ENCODE data around the gene ADARB2.

The ADARB2 gene

DNA sequence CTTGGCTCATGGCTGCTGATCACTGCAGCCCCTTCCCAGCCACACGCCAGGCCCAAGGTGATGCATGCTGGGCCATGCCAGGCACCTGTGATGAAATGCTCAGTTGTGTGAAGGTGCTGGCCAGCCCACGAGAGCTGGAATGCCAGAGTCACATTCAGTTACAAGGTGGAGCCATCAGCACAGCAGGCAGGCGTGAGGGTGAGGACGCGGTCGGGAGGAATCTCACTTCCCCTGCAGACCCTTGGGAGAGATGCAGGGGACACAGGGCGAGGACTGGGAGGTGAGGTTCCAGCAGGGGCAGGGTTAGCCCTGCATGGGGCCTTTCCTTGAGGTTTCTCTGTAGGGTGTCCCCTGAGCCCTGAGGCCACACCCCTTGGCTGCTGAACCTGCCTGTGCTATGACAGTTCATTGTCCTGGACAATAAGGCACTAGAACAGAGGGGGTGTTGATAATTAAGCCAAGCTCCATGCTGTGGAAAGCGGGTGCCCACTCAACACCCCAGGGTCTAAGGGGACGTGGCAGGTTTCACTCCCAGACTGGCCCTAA is 82.4 kb downstream of the ADARB2 start:
- Mint-ChIP-seq H3K27me3 (peaks cover 34% of the 10 kb centered on the region), H3K4me3 (no peak overlapping the region), H3K36me3 (ENCODE audit: low read depth) (no peaks in the 10 kb centered on the region), H3K4me1 (ENCODE audit: low read depth) (no peaks in the 10 kb centered on the region), H3K27ac (no peak overlapping the region), H3K9me3 (no peaks in the 10 kb centered on the region)

DNA sequence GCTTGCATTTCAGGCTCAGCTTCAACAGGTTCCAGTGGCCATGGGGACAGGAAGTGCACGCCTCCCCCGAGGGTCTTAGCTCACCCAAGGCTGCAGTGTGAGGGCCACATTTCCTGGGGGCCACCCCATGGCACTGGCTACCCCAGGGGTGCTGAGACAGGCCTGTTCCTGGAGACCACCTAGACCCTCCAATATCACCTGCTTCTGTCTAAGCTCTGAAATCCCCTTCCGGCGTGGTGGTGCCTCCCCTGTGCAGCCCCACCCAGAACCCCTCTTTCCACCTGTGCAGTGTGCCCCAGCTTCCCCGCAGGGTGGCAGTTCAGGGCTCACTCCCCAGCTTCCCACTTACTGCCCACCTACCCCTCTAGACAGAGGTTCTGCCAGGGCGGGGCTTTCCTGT is 83.1 kb downstream of the ADARB2 start:
- Mint-ChIP-seq H3K36me3 (ENCODE audit: low read depth) (no peaks in the 10 kb centered on the region), H3K27ac (no peak overlapping the region), H3K27me3 (peaks cover 37% of the 10 kb centered on the region), H3K9me3 (no peaks in the 10 kb centered on the region), H3K4me3 (no peak overlapping the region), H3K4me1 (ENCODE audit: low read depth) (no peaks in the 10 kb centered on the region)

DNA sequence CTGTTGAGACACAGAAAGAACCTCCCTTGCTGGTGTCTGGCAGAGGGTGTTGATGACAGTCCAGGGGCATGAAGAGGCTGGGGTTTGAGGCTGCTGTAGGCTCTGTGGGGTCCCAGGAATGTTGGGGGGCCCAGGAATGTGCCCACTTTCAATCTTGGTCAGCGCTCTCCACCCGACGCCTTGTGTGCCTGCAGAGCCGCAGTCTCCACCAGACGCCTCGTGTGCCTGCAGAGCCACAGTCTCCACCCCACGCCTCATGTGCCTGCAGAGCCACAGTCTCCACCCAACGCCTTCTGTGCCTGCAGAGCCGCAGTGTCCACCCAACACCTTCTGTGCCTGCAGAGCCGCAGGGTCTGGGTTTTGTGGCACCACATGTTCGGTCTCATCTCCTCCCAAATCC is 84.0 kb downstream of the ADARB2 start:
- Mint-ChIP-seq H3K27me3 (peaks cover 38% of the 10 kb centered on the region), H3K27ac (no peak overlapping the region), H3K4me3 (no peak overlapping the region), H3K36me3 (ENCODE audit: low read depth) (no peaks in the 10 kb centered on the region), H3K9me3 (no peaks in the 10 kb centered on the region), H3K4me1 (ENCODE audit: low read depth) (no peaks in the 10 kb centered on the region)

DNA sequence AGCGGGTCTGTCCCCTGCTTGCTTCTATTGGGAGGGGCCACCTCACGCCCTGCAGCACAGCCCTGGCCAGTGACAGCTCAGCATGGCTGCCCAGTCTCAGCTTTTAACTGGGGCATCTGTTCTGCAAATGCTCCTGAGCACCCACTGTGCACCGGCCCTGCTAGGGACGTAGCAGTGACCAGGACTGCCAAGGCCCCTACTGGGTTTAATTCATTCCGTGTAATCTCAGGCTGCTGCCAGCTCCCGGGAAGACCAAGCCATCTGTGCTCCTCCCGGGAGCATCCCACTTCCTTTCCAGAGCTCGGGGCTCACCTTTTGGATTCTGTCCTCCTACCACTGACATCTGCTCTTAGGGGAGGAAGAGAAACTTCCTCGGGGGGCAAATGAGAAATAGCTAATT is 85.2 kb downstream of the ADARB2 start:
- H3K4me1 Mint-ChIP-seq (ENCODE audit: low read depth): no peaks in the 10 kb centered on the region
- no peaks in the 10 kb centered on the region for H3K36me3 Mint-ChIP-seq (ENCODE audit: low read depth)
- peaks cover 32% of the 10 kb centered on the region for H3K27me3 Mint-ChIP-seq
- no peak overlapping the region for H3K27ac Mint-ChIP-seq
- no peaks in the 10 kb centered on the region for H3K9me3 Mint-ChIP-seq
- no peak overlapping the region for H3K4me3 Mint-ChIP-seq

DNA sequence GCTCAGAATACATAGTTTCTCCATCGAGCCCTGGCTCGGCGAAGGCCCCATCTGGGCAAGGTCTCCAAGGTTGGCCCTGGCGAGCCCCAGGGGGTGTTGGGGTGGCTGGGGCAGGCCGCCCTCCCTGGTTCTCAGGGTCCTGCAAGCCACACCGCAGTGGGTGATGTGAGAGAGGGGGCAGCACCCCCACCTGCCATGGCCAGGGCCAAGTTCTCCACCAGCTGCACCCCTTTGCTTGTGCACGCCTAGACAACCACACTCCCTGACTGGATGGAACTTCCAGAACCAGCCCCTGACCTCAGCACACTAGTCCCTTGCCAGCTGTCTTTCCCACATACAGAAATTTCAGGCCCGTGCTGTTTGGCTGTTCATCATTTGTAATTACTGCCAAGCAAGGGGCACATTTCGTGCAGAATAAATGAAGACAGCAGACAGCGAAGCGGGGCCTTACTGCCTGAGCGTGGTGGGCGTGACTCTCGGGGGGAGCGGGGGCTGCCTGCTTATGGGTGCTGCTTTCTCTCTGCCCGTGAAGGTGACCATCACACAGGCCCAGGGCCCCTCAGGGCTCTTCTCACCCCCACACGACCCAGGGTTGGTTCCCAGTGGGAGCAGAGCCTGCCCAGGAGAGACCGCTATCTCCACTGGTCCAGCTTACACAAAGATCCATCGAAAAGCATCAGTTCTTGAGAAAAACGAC is 85.9 kb downstream of the ADARB2 start:
- Mint-ChIP-seq H3K9me3 (no peaks in the 10 kb centered on the region), H3K36me3 (ENCODE audit: low read depth) (no peaks in the 10 kb centered on the region), H3K4me3 (no peak overlapping the region), H3K27me3 (peaks cover 30% of the 10 kb centered on the region), H3K27ac (no peak overlapping the region), H3K4me1 (ENCODE audit: low read depth) (no peaks in the 10 kb centered on the region)

DNA sequence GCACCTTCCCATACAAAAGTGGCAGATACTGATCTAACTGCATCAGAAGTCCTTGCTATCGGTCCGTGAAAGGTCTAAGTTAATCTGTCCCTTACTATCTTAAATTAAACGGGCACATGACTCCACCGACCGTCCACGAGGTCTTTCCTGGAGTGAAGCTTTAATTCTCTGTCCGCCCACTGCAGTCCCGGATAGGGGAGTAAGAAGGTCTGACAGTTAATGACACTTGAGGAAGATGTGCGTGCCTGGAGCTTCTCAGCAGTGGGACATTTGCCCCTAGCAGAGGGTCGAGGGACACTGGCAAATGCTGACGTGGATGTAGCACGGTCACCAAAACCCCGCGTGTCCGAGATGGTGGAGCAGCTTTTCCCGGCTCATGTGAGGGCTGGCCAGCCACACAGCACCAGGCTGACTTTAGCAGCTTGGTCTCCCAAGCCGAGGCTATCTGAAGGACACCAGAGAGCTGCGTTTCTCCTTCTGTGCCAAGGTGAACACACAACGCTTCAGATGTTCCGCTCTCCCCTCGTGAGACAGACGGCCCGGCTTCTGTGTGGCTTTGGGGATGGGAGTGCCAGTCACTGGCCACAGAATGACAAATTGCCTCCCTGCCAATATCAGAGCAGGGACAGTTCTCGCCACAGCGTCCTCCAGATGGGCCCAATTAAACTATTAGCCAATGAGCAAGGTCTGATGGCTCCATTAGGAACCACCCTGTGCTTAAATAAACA is 86.6 kb downstream of the ADARB2 start:
- no peaks in the 10 kb centered on the region for H3K4me1 Mint-ChIP-seq (ENCODE audit: low read depth)
- H3K9me3 Mint-ChIP-seq: no peaks in the 10 kb centered on the region
- no peak overlapping the region for H3K4me3 Mint-ChIP-seq
- H3K27ac Mint-ChIP-seq: no peak overlapping the region
- no peaks in the 10 kb centered on the region for H3K36me3 Mint-ChIP-seq (ENCODE audit: low read depth)
- peaks cover 27% of the 10 kb centered on the region for H3K27me3 Mint-ChIP-seq

DNA sequence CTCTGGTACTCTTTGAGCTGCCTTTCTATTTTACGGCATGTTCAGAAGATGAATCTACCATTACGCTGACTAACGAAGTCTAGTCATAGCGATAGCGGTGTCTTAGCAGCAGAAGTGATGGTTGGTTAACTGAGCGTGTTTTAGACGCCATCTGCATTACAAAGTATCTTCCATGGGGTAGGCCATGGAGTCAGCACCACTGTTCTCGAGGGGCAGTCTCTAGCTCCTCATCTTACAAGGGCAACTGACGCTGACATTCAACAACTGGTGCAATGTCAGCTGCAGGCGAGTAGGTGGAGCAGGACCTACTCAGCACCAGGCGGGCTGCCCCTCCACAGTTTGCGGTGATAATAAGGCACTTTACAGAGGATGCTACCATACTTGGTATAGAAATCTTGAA is 88.7 kb downstream of the ADARB2 start:
- no peak overlapping the region for H3K27ac Mint-ChIP-seq
- no peaks in the 10 kb centered on the region for H3K4me1 Mint-ChIP-seq (ENCODE audit: low read depth)
- H3K9me3 Mint-ChIP-seq: no peaks in the 10 kb centered on the region
- H3K27me3 Mint-ChIP-seq: peaks cover 37% of the 10 kb centered on the region
- H3K4me3 Mint-ChIP-seq: no peak overlapping the region
- H3K36me3 Mint-ChIP-seq (ENCODE audit: low read depth): no peaks in the 10 kb centered on the region

DNA sequence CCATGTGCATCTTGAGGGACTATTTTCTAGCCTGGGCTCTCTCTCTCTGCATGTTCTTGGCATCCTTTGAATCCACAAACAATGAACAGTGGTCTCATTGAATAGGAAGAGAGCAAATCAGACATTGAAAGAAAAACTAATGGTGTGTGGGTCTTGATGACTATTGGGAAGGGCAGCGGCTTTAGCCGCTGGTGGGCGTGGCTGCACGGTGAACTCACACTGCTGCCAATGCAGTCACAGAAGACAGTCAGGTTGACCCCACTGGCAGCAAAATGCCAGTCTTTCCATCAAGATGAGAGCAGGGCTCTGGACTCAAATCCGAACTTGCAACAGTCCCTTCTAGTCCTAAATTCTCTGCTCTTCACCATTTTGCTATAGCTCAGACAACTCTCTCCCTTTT is 91.0 kb downstream of the ADARB2 start:
- H3K27ac Mint-ChIP-seq: no peak overlapping the region
- H3K4me3 Mint-ChIP-seq: no peak overlapping the region
- H3K36me3 Mint-ChIP-seq (ENCODE audit: low read depth): no peaks in the 10 kb centered on the region
- peaks cover 11% of the 10 kb centered on the region for H3K4me1 Mint-ChIP-seq (ENCODE audit: low read depth)
- H3K9me3 Mint-ChIP-seq: no peaks in the 10 kb centered on the region
- H3K27me3 Mint-ChIP-seq: peaks cover 33% of the 10 kb centered on the region

DNA sequence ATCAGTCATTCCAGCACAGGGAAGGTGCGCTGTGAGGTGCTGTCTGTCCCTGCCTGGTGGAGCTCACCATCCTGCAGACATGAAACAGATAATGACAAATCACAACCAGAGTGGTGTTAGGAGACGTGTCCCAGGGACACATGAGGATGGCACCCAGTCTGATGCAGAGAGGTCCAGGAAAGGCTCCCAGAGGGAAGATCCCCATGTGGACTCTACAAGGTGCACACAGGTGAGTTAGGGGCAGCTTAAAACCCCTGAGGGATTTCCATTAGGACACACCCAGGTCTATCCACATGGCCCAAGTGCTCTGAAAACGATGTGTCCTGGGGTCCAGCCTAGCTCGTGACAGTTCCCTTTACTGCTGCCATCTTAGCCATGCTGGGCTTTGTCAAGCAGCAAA is 91.4 kb downstream of the ADARB2 start:
- Mint-ChIP-seq H3K4me3 (no peak overlapping the region), H3K27me3 (peaks cover 33% of the 10 kb centered on the region), H3K36me3 (ENCODE audit: low read depth) (no peaks in the 10 kb centered on the region), H3K27ac (no peak overlapping the region), H3K9me3 (no peaks in the 10 kb centered on the region), H3K4me1 (ENCODE audit: low read depth) (peaks cover 11% of the 10 kb centered on the region)

DNA sequence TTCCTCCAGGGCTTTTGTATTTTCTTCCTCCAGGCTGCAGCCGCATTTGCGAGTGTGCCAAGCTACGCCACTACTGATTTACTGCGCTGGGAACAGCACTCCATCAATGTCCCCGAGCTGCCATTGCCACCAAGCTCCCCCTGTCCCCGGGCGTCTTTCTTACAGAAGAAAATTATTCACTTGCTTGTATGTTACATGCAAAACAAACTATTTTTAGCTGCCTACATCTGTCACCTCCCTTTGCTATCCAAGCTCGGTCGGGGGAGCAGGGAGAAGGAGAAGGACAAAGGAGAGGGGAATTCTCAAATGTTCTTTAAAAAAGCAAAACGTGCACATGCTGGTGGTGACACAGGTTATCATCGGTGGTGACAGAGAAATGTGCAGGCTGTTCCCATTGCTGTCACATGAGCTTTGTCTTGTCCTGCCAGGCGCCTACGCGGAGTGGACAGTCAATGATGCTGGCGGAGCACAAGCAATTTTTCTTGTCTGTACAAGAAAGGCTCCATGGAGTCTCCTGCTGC is 93.1 kb downstream of the ADARB2 start:
- H3K36me3 Mint-ChIP-seq (ENCODE audit: low read depth): no peaks in the 10 kb centered on the region
- no peaks in the 10 kb centered on the region for H3K9me3 Mint-ChIP-seq
- H3K27me3 Mint-ChIP-seq: peaks cover 23% of the 10 kb centered on the region
- no peak overlapping the region for H3K27ac Mint-ChIP-seq
- H3K4me3 Mint-ChIP-seq: no peak overlapping the region
- H3K4me1 Mint-ChIP-seq (ENCODE audit: low read depth): peaks cover 11% of the 10 kb centered on the region

DNA sequence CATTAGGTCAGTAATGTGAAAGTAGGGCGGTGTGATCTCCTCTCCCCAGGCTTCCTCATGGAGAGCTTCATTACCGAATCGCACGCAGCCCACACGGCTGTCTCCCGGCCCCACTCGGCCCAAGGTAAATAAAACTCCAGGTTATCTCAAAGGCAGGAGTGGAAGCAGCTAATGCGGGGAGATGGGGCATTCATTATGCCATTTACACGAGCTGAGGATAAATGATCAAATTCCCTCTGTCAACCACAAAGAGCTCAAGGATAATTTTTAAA is 93.5 kb downstream of the ADARB2 start:
- Mint-ChIP-seq H3K27ac (no peak overlapping the region), H3K4me1 (ENCODE audit: low read depth) (peaks cover 11% of the 10 kb centered on the region), H3K9me3 (no peaks in the 10 kb centered on the region), H3K27me3 (peaks cover 21% of the 10 kb centered on the region), H3K4me3 (no peak overlapping the region), H3K36me3 (ENCODE audit: low read depth) (no peaks in the 10 kb centered on the region)

DNA sequence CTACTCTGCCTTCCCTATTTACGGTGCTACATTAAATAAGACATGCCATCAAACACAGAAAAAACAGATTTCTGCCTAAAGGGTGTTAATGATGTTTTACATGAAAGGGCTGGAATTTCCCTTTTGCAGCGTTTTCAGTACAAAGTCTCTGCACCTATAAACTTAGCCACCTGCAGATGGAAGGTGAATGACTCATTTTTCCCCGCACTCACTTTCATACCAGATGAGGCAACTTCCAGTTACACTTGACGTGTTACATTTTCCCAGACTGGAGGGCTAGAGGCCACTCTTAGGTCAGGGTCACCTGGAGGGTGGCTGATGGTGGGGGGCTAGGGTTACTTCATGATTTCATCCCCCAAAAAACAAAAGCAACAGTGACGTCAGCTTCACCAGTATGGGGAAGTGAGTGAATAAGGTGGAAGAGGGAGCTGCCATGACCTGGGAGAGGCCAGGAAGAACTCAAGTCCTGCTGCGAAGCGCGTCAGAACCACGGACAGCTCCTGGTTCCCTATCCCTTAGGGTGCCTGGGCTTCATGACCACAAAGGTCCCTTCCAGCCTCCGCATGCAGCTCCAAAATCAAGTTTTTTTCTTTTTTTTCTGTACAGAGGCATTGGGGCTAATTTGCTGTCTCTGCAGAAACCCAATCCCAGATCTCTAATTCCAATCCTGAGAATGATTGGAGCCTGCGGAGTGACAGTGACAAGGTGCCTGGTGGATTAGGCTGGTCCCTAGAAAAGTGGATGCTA is 94.0 kb downstream of the ADARB2 start:
- H3K4me3 Mint-ChIP-seq: peak overlapping the region; percentile 9
- H3K4me1 Mint-ChIP-seq (ENCODE audit: low read depth): peaks cover 11% of the 10 kb centered on the region
- peaks cover 19% of the 10 kb centered on the region for H3K27me3 Mint-ChIP-seq
- H3K9me3 Mint-ChIP-seq: no peaks in the 10 kb centered on the region
- H3K27ac Mint-ChIP-seq: peak overlapping the region; percentile 75
- no peaks in the 10 kb centered on the region for H3K36me3 Mint-ChIP-seq (ENCODE audit: low read depth)

DNA sequence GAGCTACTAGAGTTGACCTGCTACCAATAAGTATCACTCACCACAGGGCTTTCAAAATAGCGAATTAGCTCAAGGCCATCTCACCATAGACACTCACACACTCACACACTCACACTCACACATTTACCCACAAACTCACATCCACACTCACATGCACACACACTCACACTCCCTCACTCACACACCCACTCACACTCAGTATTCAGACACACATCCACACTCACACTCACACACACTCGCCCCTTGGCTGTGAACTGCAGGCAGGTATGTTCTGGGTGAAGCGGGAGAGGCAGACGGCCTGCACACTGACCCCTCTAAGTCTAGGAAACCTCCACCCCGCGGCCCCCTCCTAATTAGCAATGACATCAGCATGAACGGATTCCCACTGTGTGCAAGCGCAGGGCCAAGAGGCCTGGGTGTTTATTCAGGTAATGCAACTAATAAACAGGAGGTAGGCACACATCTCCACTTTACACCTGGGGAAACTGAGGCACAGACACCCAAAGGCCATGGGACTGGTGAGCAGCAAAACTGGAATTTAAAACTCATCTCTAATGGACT is 94.6 kb downstream of the ADARB2 start:
- no peaks in the 10 kb centered on the region for H3K36me3 Mint-ChIP-seq (ENCODE audit: low read depth)
- H3K9me3 Mint-ChIP-seq: no peaks in the 10 kb centered on the region
- H3K27ac Mint-ChIP-seq: peak overlapping the region; percentile 33
- H3K4me1 Mint-ChIP-seq (ENCODE audit: low read depth): peaks cover 11% of the 10 kb centered on the region
- peaks cover 21% of the 10 kb centered on the region for H3K27me3 Mint-ChIP-seq
- no peak overlapping the region for H3K4me3 Mint-ChIP-seq

DNA sequence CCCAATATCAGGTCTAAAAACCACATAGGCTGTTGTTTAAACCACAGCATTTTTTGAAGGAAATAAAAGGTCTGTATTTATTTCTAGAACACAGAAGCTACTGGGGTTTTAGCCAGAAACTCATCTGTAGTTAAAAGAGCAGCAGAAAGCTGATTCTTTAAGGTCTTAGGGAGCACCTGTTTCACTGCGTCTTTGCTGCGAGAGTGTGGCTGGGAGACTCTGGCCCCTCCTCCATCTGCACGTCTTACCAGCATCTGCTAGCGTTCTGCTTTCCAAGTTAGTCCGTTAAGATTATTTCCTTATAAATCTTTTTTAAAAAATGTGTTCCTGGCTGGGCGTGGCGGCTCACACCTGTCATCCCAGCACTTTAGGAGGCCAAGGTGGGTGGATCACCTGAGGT is 95.9 kb downstream of the ADARB2 start:
- Mint-ChIP-seq H3K36me3 (ENCODE audit: low read depth) (no peaks in the 10 kb centered on the region), H3K27ac (no peak overlapping the region), H3K4me3 (no peak overlapping the region), H3K4me1 (ENCODE audit: low read depth) (peaks cover 11% of the 10 kb centered on the region), H3K27me3 (peaks cover 24% of the 10 kb centered on the region), H3K9me3 (no peaks in the 10 kb centered on the region)

DNA sequence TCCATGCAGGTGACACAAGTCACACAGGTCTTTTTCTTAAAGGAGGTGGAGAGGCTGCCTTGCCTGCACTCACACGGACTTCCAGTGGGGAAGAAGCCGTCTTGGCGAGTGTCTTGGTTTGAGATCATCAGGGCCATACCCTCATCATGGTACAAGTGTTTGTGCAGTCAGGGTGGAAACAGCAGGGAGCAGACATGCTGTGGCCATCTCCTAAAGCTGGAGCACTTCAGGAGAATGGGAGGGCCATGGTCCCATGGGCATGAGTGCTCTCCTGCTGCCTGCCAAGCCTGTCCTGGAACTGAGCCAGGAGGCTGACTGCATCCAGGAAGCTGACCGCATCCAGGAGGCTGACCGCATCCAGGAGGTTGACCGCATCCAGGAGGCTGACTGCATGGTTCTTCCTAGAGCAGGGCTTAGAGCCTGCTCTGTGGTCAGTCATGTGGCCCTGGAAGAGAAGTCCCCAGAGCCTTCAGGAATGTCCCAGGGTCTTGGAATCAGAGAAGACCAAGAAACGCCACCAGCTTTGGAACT is 98.4 kb downstream of the ADARB2 start:
- Mint-ChIP-seq H3K4me1 (ENCODE audit: low read depth) (peaks cover 11% of the 10 kb centered on the region), H3K4me3 (no peak overlapping the region), H3K27me3 (peaks cover 24% of the 10 kb centered on the region)

More for the DNA sequence above, 98.4 kb downstream of the ADARB2 start:
- Mint-ChIP-seq H3K27ac (no peak overlapping the region), H3K9me3 (no peaks in the 10 kb centered on the region), H3K36me3 (ENCODE audit: low read depth) (no peaks in the 10 kb centered on the region)
